ENCODE results near the gene CNKSR3.

GRCh38 chr6:154377726-154378125 is 132.8 kb downstream of the CNKSR3 start:
- no peak for TF ChIP-seq EZH2 (IDR thresholded peaks at IDR 0.05; ENCODE audit: borderline replicate concordance)
- TF ChIP-seq, protein P1, sequence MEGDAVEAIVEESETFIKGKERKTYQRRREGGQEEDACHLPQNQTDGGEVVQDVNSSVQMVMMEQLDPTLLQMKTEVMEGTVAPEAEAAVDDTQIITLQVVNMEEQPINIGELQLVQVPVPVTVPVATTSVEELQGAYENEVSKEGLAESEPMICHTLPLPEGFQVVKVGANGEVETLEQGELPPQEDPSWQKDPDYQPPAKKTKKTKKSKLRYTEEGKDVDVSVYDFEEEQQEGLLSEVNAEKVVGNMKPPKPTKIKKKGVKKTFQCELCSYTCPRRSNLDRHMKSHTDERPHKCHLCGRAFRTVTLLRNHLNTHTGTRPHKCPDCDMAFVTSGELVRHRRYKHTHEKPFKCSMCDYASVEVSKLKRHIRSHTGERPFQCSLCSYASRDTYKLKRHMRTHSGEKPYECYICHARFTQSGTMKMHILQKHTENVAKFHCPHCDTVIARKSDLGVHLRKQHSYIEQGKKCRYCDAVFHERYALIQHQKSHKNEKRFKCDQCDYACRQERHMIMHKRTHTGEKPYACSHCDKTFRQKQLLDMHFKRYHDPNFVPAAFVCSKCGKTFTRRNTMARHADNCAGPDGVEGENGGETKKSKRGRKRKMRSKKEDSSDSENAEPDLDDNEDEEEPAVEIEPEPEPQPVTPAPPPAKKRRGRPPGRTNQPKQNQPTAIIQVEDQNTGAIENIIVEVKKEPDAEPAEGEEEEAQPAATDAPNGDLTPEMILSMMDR (IDR thresholded peaks at IDR 0.05; ENCODE audit: poor library complexity), result no peak

All from hepatocyte (in vitro differentiated cells).